Uterus (tissue), 2 donors: Measurements from ENCODE around the gene C1orf210.

ENCODE experiments used
- POLR2A ChIP-seq, 2 donors: fragments of 450-650 bp; IDR thresholded peaks; one replicate each; pipeline ENCODE4 v1.6.1; 2016; ENCODE audit warnings: antibody characterized with exemption in 2 of 2, mild to moderate bottlenecking in 1 of 2, moderate library complexity in 1 of 2
- TF ChIP-seq, protein P1 (sequence below), 4 experiments: fragments of 200-600 bp in 2 of 4; fragments of 450-650 bp in 2 of 4; sonication (generic) in 2 of 4; IDR thresholded peaks; one replicate each; pipeline ENCODE4 v1.5.1; 2016 to 2019; ENCODE audit warnings: antibody characterized with exemption in 4 of 4, mild to moderate bottlenecking in 2 of 4, moderate library complexity in 1 of 4

DNA sequence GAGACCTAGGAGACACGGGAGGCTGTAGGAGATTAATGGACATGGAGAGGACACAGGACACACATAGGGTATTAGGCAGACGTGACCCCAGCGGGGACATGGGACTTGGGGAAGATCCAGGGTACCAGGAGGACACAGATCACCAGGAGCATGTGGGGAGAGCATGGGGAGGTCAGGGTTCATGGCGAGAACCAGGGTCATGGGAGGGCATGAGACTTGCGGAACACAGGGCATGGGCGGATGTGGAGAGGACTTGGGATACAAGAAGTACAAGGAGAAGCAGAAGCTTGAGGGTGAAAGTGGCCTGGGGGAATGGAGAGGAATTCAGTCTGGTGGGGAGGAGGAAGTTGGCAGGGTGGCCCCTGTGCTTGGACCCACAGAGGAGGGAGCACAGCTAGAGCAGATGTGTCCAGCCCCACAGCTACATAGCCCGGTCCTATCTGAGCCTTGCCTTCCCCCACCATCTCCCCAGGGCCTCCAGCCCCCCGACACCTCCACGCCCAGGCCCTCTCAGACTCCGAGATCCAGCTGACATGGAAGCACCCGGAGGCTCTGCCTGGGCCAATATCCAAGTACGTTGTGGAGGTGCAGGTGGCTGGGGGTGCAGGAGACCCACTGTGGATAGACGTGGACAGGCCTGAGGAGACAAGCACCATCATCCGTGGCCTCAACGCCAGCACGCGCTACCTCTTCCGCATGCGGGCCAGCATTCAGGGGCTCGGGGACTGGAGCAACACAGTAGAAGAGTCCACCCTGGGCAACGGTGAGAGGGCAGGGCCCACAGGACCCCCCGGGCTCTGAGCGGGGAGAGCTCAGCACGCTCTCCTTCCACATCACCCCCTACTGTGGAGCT lies 27.5 kb upstream of the C1orf210 start:
- TF ChIP-seq, protein P1, sequence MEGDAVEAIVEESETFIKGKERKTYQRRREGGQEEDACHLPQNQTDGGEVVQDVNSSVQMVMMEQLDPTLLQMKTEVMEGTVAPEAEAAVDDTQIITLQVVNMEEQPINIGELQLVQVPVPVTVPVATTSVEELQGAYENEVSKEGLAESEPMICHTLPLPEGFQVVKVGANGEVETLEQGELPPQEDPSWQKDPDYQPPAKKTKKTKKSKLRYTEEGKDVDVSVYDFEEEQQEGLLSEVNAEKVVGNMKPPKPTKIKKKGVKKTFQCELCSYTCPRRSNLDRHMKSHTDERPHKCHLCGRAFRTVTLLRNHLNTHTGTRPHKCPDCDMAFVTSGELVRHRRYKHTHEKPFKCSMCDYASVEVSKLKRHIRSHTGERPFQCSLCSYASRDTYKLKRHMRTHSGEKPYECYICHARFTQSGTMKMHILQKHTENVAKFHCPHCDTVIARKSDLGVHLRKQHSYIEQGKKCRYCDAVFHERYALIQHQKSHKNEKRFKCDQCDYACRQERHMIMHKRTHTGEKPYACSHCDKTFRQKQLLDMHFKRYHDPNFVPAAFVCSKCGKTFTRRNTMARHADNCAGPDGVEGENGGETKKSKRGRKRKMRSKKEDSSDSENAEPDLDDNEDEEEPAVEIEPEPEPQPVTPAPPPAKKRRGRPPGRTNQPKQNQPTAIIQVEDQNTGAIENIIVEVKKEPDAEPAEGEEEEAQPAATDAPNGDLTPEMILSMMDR (IDR thresholded peaks at IDR 0.05): no peak
- TF ChIP-seq POLR2A (IDR thresholded peaks at IDR 0.05): no peak
